H1 (cell line): ENCODE results near the gene FAAH. TPM values are rescaled to one million over a fixed set of nuclear protein-coding genes. Genes with fewer than 3 reads are reported as not detected.
A peak's percentile ranks its signal among the peaks of the same experiment; 100 is the strongest.

Experiments used
- CTCF ChIA-PET: fragments of 300-600 bp; sonication (Branson Sonifier 250); formaldehyde crosslinking; loops from one replicate; lab custom pipeline; 2021; ENCODE audit not compliant: partially characterized antibody; lab: Charles Lee
- POLR2A ChIA-PET: fragments of 300-600 bp; sonication (Branson Sonifier 250); formaldehyde crosslinking; loops from one replicate; lab custom pipeline; 2021; ENCODE audit warnings: inconsistent platforms; ENCODE audit not compliant: partially characterized antibody; lab: Charles Lee
- DNase-seq, 2 experiments: peaks; one replicate each; pipeline versions ENCODE4 v3.0.0 to v3.0.0-alpha.2; 2010 to 2022; ENCODE audit warnings: low spot score in 2 of 2, low read depth in 1 of 2, mixed read lengths in 1 of 2
- FAIRE-seq: peaks from 2 replicates; lab custom pipeline; 2011; peaks lifted over from hg19 to GRCh38; lab: Jason Lieb, UNC
- H2AFZ ChIP-seq: 2 replicates; pipeline ENCODE4 v1.8.1; 2012; ENCODE audit warnings: low read length, inconsistent platforms
- H2AK5ac ChIP-seq: 2 replicates; pipeline ENCODE4 v1.6.1; 2013; ENCODE audit warnings: low read depth, low read length
- H2BK120ac ChIP-seq: replicated peaks from 2 replicates; pipeline ENCODE3; 2013; ENCODE audit warnings: low read depth, low read length, inconsistent platforms
- H2BK12ac ChIP-seq: 2 replicates; pipeline ENCODE4 v1.6.1; 2013; ENCODE audit warnings: low read depth, low read length
- H2BK15ac ChIP-seq: 2 replicates; pipeline ENCODE4 v1.6.1; 2013; ENCODE audit warnings: low read length
- H2BK20ac ChIP-seq: 2 replicates; pipeline ENCODE4 v1.6.1; 2013; ENCODE audit warnings: low read length
- H2BK5ac ChIP-seq: 2 replicates; pipeline ENCODE4 v1.6.1; 2013; ENCODE audit warnings: low read depth, low read length
- H3K14ac ChIP-seq: 2 replicates; pipeline ENCODE4 v1.6.1; 2013; ENCODE audit warnings: inconsistent platforms; ENCODE audit not compliant: insufficient read length
- H3K18ac ChIP-seq: 2 replicates; pipeline ENCODE4 v1.6.1; 2013; ENCODE audit warnings: low read length; ENCODE audit errors: extremely low read depth
- H3K23ac ChIP-seq: 2 replicates; pipeline ENCODE4 v1.6.1; 2013; ENCODE audit warnings: inconsistent platforms; ENCODE audit not compliant: insufficient read length
- H3K23me2 ChIP-seq: 2 replicates; pipeline ENCODE4 v1.6.1; 2013; ENCODE audit warnings: low read depth, low read length
- H3K27ac ChIP-seq: 2 replicates; pipeline ENCODE4 v1.6.1; 2011; ENCODE audit warnings: low read depth, low read length, inconsistent platforms
- H3K27me3 ChIP-seq, 4 experiments: replicated peaks in 1 of 4; 1 replicate in 1 of 4; 2 replicates in 3 of 4; pipeline versions ENCODE4 v1.6.1 to v1.8.1; 2011 to 2013; ENCODE audit warnings: low read length in 3 of 4, mild to moderate bottlenecking in 3 of 4, inconsistent platforms in 2 of 4, mixed read lengths in 2 of 4, moderate library complexity in 1 of 4; ENCODE audit not compliant: control insufficient read depth in 3 of 4, insufficient read depth in 3 of 4; ENCODE audit errors: extremely low read depth in 1 of 4
- H3K36me3 ChIP-seq, 4 experiments: 2 replicates each; pipeline versions ENCODE4 v1.6.1 to v1.8.1; 2011 to 2013; ENCODE audit warnings: mild to moderate bottlenecking in 4 of 4, low read length in 3 of 4, moderate library complexity in 2 of 4, control low read depth in 1 of 4, inconsistent platforms in 1 of 4; ENCODE audit not compliant: insufficient read depth in 4 of 4, control insufficient read depth in 2 of 4
- H3K4ac ChIP-seq: replicated peaks from 2 replicates; pipeline ENCODE3; 2013; ENCODE audit warnings: low read length, low read depth, mixed read lengths, inconsistent platforms; ENCODE audit not compliant: insufficient read length
- H3K4me1 ChIP-seq, 4 experiments: replicated peaks in 1 of 4; 1 replicate in 1 of 4; 2 replicates in 3 of 4; pipeline versions ENCODE4 v1.6.1 to v1.8.1; 2011 to 2013; ENCODE audit warnings: low read length in 3 of 4, inconsistent platforms in 2 of 4, mixed read lengths in 1 of 4; ENCODE audit not compliant: insufficient read depth in 4 of 4, control insufficient read depth in 3 of 4
- H3K4me2 ChIP-seq, 2 experiments: 2 replicates each; pipeline versions ENCODE4 v1.6.1 to v1.8.1; 2011 to 2013; ENCODE audit warnings: low read depth in 2 of 2, low read length in 2 of 2, control low read depth in 1 of 2, inconsistent platforms in 1 of 2, mild to moderate bottlenecking in 1 of 2; ENCODE audit not compliant: insufficient read depth in 1 of 2
- H3K4me3 ChIP-seq, 4 experiments: fragments of 200-600, 300-600 bp in 1 of 4; sonication (generic), shearing (Covaris generic), sonication (Bioruptor Twin) in 1 of 4; 2 replicates each; pipeline versions ENCODE4 v1.5.1 to v1.8.1; 2011 to 2016; ENCODE audit warnings: low read length in 4 of 4, low read depth in 3 of 4, control low read depth in 2 of 4, inconsistent platforms in 2 of 4, mild to moderate bottlenecking in 2 of 4, mixed read lengths in 1 of 4, moderate library complexity in 1 of 4; ENCODE audit not compliant: insufficient read depth in 2 of 4; ENCODE audit errors: extremely low read depth in 1 of 4
- H3K56ac ChIP-seq: replicated peaks from 2 replicates; pipeline ENCODE3; 2013; ENCODE audit warnings: low read depth, mild to moderate bottlenecking, mixed read lengths, low read length, inconsistent platforms; ENCODE audit not compliant: insufficient read length
- H3K79me1 ChIP-seq: 2 replicates; pipeline ENCODE4 v1.6.1; 2013; ENCODE audit warnings: low read depth, low read length, control low read depth
- H3K79me2 ChIP-seq, 2 experiments: 2 replicates each; pipeline versions ENCODE4 v1.6.1 to v1.8.1; 2012 to 2013; ENCODE audit warnings: low read length in 2 of 2, mild to moderate bottlenecking in 2 of 2, inconsistent platforms in 1 of 2; ENCODE audit not compliant: insufficient read depth in 2 of 2, control insufficient read depth in 1 of 2
- H3K9ac ChIP-seq, 4 experiments: replicated peaks in 1 of 4; 1 replicate in 1 of 4; 2 replicates in 3 of 4; pipeline versions ENCODE4 v1.6.1 to v1.8.1; 2011 to 2013; ENCODE audit warnings: low read depth in 3 of 4, low read length in 3 of 4, control low read depth in 2 of 4, mild to moderate bottlenecking in 2 of 4, moderate library complexity in 2 of 4, inconsistent platforms in 1 of 4; ENCODE audit errors: extremely low read depth in 1 of 4
- H3K9me3 ChIP-seq, 2 experiments: 2 replicates each; pipeline versions ENCODE4 v1.6.1 to v1.8.1; 2012 to 2013; ENCODE audit warnings: mild to moderate bottlenecking in 2 of 2, moderate library complexity in 2 of 2, control low read depth in 1 of 2, inconsistent platforms in 1 of 2, low read depth in 1 of 2, low read length in 1 of 2, mixed read lengths in 1 of 2; ENCODE audit not compliant: insufficient read depth in 2 of 2
- H4K20me1 ChIP-seq, 2 experiments: replicated peaks in 1 of 2; 2 replicates each; pipeline versions ENCODE3 to v1.8.1; 2011 to 2013; ENCODE audit warnings: inconsistent platforms in 2 of 2, low read length in 2 of 2, mild to moderate bottlenecking in 1 of 2; ENCODE audit not compliant: insufficient read depth in 2 of 2, control insufficient read depth in 1 of 2
- H4K5ac ChIP-seq: 2 replicates; pipeline ENCODE4 v1.6.1; 2013; ENCODE audit warnings: low read length, low read depth, mixed read lengths, inconsistent platforms; ENCODE audit not compliant: insufficient read length
- H4K8ac ChIP-seq: 2 replicates; pipeline ENCODE4 v1.8.0; 2013; ENCODE audit warnings: mild to moderate bottlenecking, moderate library complexity, low read length, inconsistent platforms; ENCODE audit not compliant: insufficient read depth; ENCODE audit errors: extremely low read depth
- H4K91ac ChIP-seq: replicated peaks from 2 replicates; pipeline ENCODE3; 2013; ENCODE audit warnings: low read length, mixed read lengths, inconsistent platforms; ENCODE audit not compliant: insufficient read length
- BACH1 ChIP-seq: IDR thresholded peaks from 2 replicates; pipeline ENCODE4 v1.6.1; 2012; ENCODE audit warnings: low read length, improper control_type of control experiment
- EP300 ChIP-seq, 2 experiments: IDR thresholded peaks; 1 replicate in 1 of 2; 2 replicates in 1 of 2; pipeline ENCODE4 v1.6.1; 2011 to 2012; ENCODE audit warnings: low read depth in 2 of 2, low read length in 2 of 2, mild to moderate bottlenecking in 2 of 2, borderline replicate concordance in 1 of 2, inconsistent platforms in 1 of 2, moderate library complexity in 1 of 2
- JUN ChIP-seq: IDR thresholded peaks from 2 replicates; pipeline ENCODE4 v1.6.1; 2011; ENCODE audit warnings: low read depth, mild to moderate bottlenecking, improper control_type of control experiment, low read length
- KDM5A ChIP-seq: fragments of 200-600 bp; IDR thresholded peaks from 2 replicates; pipeline ENCODE4 v1.7.1; 2012; ENCODE audit warnings: mild to moderate bottlenecking, low read length, inconsistent platforms, mixed read lengths
- NANOG ChIP-seq: IDR thresholded peaks from 2 replicates; pipeline ENCODE4 v1.6.1; 2011; ENCODE audit warnings: low read length, low read depth, mild to moderate bottlenecking, inconsistent platforms; ENCODE audit not compliant: insufficient read depth, poor library complexity, severe bottlenecking
- POLR2A ChIP-seq, 2 experiments: IDR thresholded peaks; 1 replicate in 1 of 2; 2 replicates in 1 of 2; pipeline ENCODE4 v1.6.1; 2011; ENCODE audit warnings: low read depth in 2 of 2, low read length in 2 of 2, mild to moderate bottlenecking in 2 of 2; ENCODE audit errors: control extremely low read depth in 1 of 2
- RFX5 ChIP-seq: IDR thresholded peaks from 2 replicates; pipeline ENCODE4 v1.6.1; 2011; ENCODE audit warnings: low read depth, low read length, improper control_type of control experiment, borderline replicate concordance
- RNF2 ChIP-seq: fragments of 200-900, 300-1000 bp; sonication (generic); IDR thresholded peaks from 2 replicates; pipeline ENCODE4 v1.7.1; 2016; ENCODE audit warnings: borderline replicate concordance, low read depth, mild to moderate bottlenecking, antibody characterized with exemption, low read length; ENCODE audit not compliant: poor library complexity, severe bottlenecking; ENCODE audit errors: missing control alignments
- RXRA ChIP-seq: IDR thresholded peaks from 2 replicates; pipeline ENCODE4 v1.6.1; 2011; ENCODE audit warnings: low read depth, mild to moderate bottlenecking, low read length, moderate library complexity; ENCODE audit not compliant: insufficient read depth
- SP1 ChIP-seq: IDR thresholded peaks from 2 replicates; pipeline ENCODE4 v1.6.1; 2011; ENCODE audit warnings: low read depth, low read length
- TAF1 ChIP-seq: IDR thresholded peaks from 2 replicates; pipeline ENCODE4 v1.6.1; 2011; ENCODE audit warnings: mild to moderate bottlenecking, low read depth, low read length
- TAF7 ChIP-seq: optimal IDR thresholded peaks from 2 replicates; pipeline ENCODE3; 2011; ENCODE audit warnings: low read depth, mild to moderate bottlenecking, inconsistent platforms, low read length, moderate library complexity, borderline replicate concordance
- WGBS, 2 experiments: shearing (Covaris generic) in 1 of 2; methylation state at CpG; one replicate each; pipeline versions ENCODE4 v1.1.6 to v1.1.7; 2013 to 2015; ENCODE audit warnings: low lambda C conversion rate in 2 of 2, mixed read lengths in 2 of 2, inconsistent platforms in 1 of 2, low coverage in 1 of 2, missing lambda C conversion rate in 1 of 2; ENCODE audit not compliant: insufficient replicate concordance in 2 of 2, insufficient coverage in 1 of 2, insufficient read length in 1 of 2; ENCODE audit errors: extremely low coverage in 1 of 2, missing lambda C conversion rate in 1 of 2; 5-methylcytosine and 5-hydroxymethylcytosine counted together
- polyA plus RNA-seq, 7 experiments: library from polyadenylated mRNA; depleted of rRNA in 3 of 7; stranded (reverse) in 5 of 7; unstranded in 2 of 7; fragments of >200 nt in 5 of 7; fragments of 200-250 nt in 2 of 7; gene quantifications; 1 replicate in 5 of 7; 2 replicates in 1 of 7; 4 replicates in 1 of 7; pipeline versions ENCODE4 v1.2.1 to v1.2.3, GENCODE V29; 2011 to 2013; ENCODE audit warnings: missing spikeins in 2 of 7, mixed read lengths in 2 of 7
- total RNA-seq: library from RNA; stranded (reverse); fragmentation: NEBNext Ultra II Directional; extraction: Animal tissue kit (Norgen Biotek cat#: 25700); gene quantifications from 2 replicates; pipeline ENCODE4 v1.2.1, GENCODE V29; 2021

FAAH gene
- total and polyA plus RNA-seq, 2 of the 8 experiments (the other 6 are each of a cell fraction or from before 2014, with no cell fraction given) = 41.2 to 47.3 TPM

DNA sequence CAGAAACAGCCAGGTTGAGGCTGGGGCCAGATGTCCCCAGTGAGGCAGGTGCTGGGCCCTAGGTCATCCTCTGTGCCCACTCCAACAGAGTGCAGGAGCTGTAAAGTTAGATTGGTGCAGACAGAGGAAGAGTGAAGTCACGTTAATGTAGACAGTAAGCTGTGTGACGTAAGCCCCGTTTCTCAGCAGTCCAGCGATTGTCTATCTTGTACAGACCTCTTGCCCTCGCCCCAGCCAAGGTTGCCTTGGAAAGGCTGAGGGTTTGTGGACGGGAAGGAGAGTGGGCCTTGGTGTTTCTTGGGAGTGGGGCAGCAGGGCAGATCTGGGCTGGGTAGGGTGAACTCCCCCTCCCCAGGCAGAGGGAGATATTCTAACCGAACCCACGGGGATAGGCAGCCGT lies 13.5 kb downstream of the FAAH start:
- no peak overlapping the region for H3K14ac ChIP-seq
- no peak overlapping the region for H4K5ac ChIP-seq
- H3K79me1 ChIP-seq = no peaks in the 10 kb centered on the region
- no peak overlapping the region for H4K8ac ChIP-seq
- H3K27ac ChIP-seq = no peak overlapping the region
- peaks cover 0 to 2% of the 10 kb centered on the region in 2 experiments for H4K20me1 ChIP-seq
- no peaks in the 10 kb centered on the region for H3K9me3 ChIP-seq
- no peak for TF ChIP-seq RXRA
- no peak for TF ChIP-seq TAF1
- no peak for TF ChIP-seq NANOG
- no peak for TF ChIP-seq EP300 (IDR thresholded peaks at IDR 0.05; ENCODE audit: borderline replicate concordance in 1 of 2, low read depth in 2 of 2, low read length in 2 of 2)
- TF ChIP-seq RNF2 = no peak
- no peak for TF ChIP-seq BACH1
- no peak for TF ChIP-seq SP1
- no peak for TF ChIP-seq POLR2A (IDR thresholded peaks at IDR 0.05; ENCODE audit: control extremely low read depth in 1 of 2, low read depth in 2 of 2, low read length in 2 of 2)
- TF ChIP-seq RFX5 = no peak
- no peak for TF ChIP-seq TAF7
- no peak for TF ChIP-seq KDM5A
- no peak for TF ChIP-seq JUN
- no peak for DNase-seq
- no peak overlapping the region for H2BK15ac ChIP-seq
- H3K4me3 ChIP-seq = no peak overlapping the region
- ChIA-PET POLR2A (interaction anchor here (4.0 kb wide), 1 partner anchor 11 kb away, joined by 19 read pairs; no protein-coding TSS in a partner anchor), CTCF (interaction anchor here (1.1 to 25.3 kb wide), 7 partner anchors 9 to 121 kb away, joined by 3 to 513 read pairs (median 5); no protein-coding TSS in a partner anchor)
- no peak overlapping the region for H2BK120ac ChIP-seq
- no peak overlapping the region for H3K9ac ChIP-seq
- H3K23ac ChIP-seq = no peak overlapping the region
- no peak overlapping the region; the same call in 1 of the 2 replicates for H2BK12ac ChIP-seq
- H3K27me3 ChIP-seq = no peaks in the 10 kb centered on the region
- WGBS, 2 experiments = 92% methylated on average over 9 of the region's 9 CpGs; no CpG with 5 or more reads in 1 of the 2 experiments
- H3K79me2 ChIP-seq = peaks cover 0 to 2% of the 10 kb centered on the region in 2 experiments; a peak in 1 of 4 replicates
- no peak overlapping the region for H4K91ac ChIP-seq
- no peak for FAIRE-seq
- H3K4me2 ChIP-seq = no peak overlapping the region; a peak in 1 of 4 replicates
- no peak overlapping the region for H2AFZ ChIP-seq
- peaks cover 3 to 16% (median 4%) of the 10 kb centered on the region in 4 experiments; a peak in 5 of 8 replicates for H3K36me3 ChIP-seq
- H3K4me1 ChIP-seq = peaks cover 0 to 16% (median 12%) of the 10 kb centered on the region in 4 experiments; a peak in 6 of 7 replicates
- H3K56ac ChIP-seq = no peak overlapping the region
- H3K23me2 ChIP-seq = no peaks in the 10 kb centered on the region; the same call in 1 of the 2 replicates
- peak overlapping the region; percentile 66 for H2BK5ac ChIP-seq
- H3K18ac ChIP-seq = no peak overlapping the region
- no peak overlapping the region for H3K4ac ChIP-seq
- H2BK20ac ChIP-seq = no peak overlapping the region
- H2AK5ac ChIP-seq = 0 out of 2 replicates have a peak overlapping the region, but pooled peaks have one; percentile 5
